GM12892 (cell line): ENCODE results near the gene C1QTNF1.

Experiments used
- POLR2A ChIP-seq: IDR thresholded peaks from 2 replicates; pipeline ENCODE4 v1.6.1; 2011; ENCODE audit warnings: low read depth, low read length, control low read depth
- POLR2AphosphoS5 ChIP-seq: IDR thresholded peaks from 2 replicates; pipeline ENCODE4 v1.6.1; 2011; ENCODE audit warnings: low read depth, low read length, control low read depth
- TAF1 ChIP-seq: IDR thresholded peaks from 2 replicates; pipeline ENCODE4 v1.6.1; 2011; ENCODE audit warnings: low read depth, mild to moderate bottlenecking, control low read depth, low read length, borderline replicate concordance

GRCh38 chr17:79023180-79023705 lies 726 bp upstream of the C1QTNF1 start:
- TF ChIP-seq TAF1 (no peak), POLR2A (no peak), POLR2AphosphoS5 (no peak)
